Esophagus (tissue), 2 donors: Measurements from ENCODE around the gene CDH24. TPM values are rescaled to one million over a fixed set of nuclear protein-coding genes. Genes with fewer than 3 reads are reported as not detected.

ENCODE experiments used
- H3K27ac ChIP-seq, 2 donors: one replicate each; pipeline ENCODE4 v1.5.1; 2013; ENCODE audit warnings: low read depth in 2 of 2, mild to moderate bottlenecking in 2 of 2, inconsistent platforms in 1 of 2, low read length in 1 of 2, moderate library complexity in 1 of 2
- H3K27me3 ChIP-seq, 2 donors: one replicate each; pipeline ENCODE4 v1.6.1; 2013; ENCODE audit warnings: low read length in 2 of 2, control low read depth in 1 of 2, mild to moderate bottlenecking in 1 of 2; ENCODE audit not compliant: insufficient read depth in 2 of 2, control insufficient read depth in 1 of 2
- H3K36me3 ChIP-seq, 2 donors: one replicate each; pipeline ENCODE4 v1.6.1; 2013; ENCODE audit warnings: low read length in 1 of 2; ENCODE audit not compliant: control insufficient read depth in 2 of 2, insufficient read depth in 2 of 2
- H3K4me1 ChIP-seq, 2 donors: one replicate each; pipeline ENCODE4 v1.6.1; 2013; ENCODE audit warnings: low read length in 1 of 2; ENCODE audit not compliant: control insufficient read depth in 2 of 2, insufficient read depth in 2 of 2
- H3K4me3 ChIP-seq, 2 donors: one replicate each; pipeline ENCODE4 v1.5.1; 2013; ENCODE audit warnings: low read length in 2 of 2, mild to moderate bottlenecking in 2 of 2, low read depth in 1 of 2, moderate library complexity in 1 of 2
- H3K9me3 ChIP-seq, 2 donors: one replicate each; pipeline ENCODE4 v1.6.1; 2013; ENCODE audit warnings: mild to moderate bottlenecking in 2 of 2, low read depth in 1 of 2, low read length in 1 of 2, moderate library complexity in 1 of 2; ENCODE audit not compliant: control insufficient read depth in 2 of 2, insufficient read depth in 1 of 2
- WGBS, 2 donors: extraction: QIAGEN DNeasy Blood & Tissue Kit; methylation state at CpG; one replicate each; pipeline ENCODE4 v1.1.7; 2013; 5-methylcytosine and 5-hydroxymethylcytosine counted together
- polyA plus RNA-seq, 2 donors: library from polyadenylated mRNA; stranded (reverse); fragments of 200-250 nt; gene quantifications; one replicate each; pipeline ENCODE4 v1.2.3, GENCODE V29; 2013
- donor health status: healthy with polysubstance abuse.
- donor health status: Bipolar disorder and iron deficiency.

Gene CDH24
- polyA plus RNA-seq, 2 donors = 4.2 to 7.4 TPM

- no peaks in the 10 kb centered on the region for H3K4me1 ChIP-seq
- no peak overlapping the region for H3K27ac ChIP-seq
- H3K4me3 ChIP-seq = no peak overlapping the region
- no peaks in the 10 kb centered on the region for H3K27me3 ChIP-seq
- no peaks in the 10 kb centered on the region for H3K36me3 ChIP-seq
- 83 to 85% methylated on average over 65 to 85 of the region's 85 CpGs for WGBS, 2 donors
- H3K9me3 ChIP-seq = no peaks in the 10 kb centered on the region
Measured at GRCh38 chr14:23047751-23048693, 9.3 kb downstream of the CDH24 start.

DNA sequence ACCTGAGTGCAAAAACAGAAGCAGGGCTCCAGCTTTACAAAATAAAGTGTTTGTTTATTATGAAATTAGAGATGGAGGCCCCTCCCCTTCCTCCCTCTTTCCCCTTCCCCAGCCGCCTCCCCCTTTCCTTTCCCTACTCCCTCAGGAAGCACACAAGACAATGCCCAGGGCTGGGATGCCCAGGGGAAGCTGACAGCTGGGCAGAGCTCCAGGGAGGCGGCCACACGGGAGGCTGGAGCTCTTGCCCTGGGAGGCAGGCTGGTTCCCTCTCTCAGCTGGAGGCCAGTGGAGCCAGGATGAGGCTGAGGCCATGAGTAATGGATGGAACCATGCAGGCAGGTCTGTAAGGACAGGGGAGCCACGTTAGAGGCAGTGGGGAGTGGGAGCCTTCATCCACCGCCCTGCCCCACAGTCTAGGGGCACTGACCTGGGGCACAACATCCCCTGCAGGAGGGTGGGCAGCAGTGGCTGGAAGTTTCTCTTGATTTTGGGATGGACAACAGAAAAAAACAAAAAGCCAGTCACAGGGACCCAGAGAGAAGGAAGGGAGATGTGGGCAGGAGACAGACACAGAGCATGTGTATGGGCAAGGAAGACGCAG, 10.2 kb downstream of the CDH24 start:
- Histone ChIP-seq H3K9me3 (no peaks in the 10 kb centered on the region), H3K4me3 (no peak overlapping the region), H3K27me3 (no peaks in the 10 kb centered on the region), H3K27ac (no peak overlapping the region), H3K4me1 (no peaks in the 10 kb centered on the region), H3K36me3 (no peaks in the 10 kb centered on the region)
- WGBS, 2 donors = 67 to 68% methylated on average over 6 of the region's 6 CpGs

DNA sequence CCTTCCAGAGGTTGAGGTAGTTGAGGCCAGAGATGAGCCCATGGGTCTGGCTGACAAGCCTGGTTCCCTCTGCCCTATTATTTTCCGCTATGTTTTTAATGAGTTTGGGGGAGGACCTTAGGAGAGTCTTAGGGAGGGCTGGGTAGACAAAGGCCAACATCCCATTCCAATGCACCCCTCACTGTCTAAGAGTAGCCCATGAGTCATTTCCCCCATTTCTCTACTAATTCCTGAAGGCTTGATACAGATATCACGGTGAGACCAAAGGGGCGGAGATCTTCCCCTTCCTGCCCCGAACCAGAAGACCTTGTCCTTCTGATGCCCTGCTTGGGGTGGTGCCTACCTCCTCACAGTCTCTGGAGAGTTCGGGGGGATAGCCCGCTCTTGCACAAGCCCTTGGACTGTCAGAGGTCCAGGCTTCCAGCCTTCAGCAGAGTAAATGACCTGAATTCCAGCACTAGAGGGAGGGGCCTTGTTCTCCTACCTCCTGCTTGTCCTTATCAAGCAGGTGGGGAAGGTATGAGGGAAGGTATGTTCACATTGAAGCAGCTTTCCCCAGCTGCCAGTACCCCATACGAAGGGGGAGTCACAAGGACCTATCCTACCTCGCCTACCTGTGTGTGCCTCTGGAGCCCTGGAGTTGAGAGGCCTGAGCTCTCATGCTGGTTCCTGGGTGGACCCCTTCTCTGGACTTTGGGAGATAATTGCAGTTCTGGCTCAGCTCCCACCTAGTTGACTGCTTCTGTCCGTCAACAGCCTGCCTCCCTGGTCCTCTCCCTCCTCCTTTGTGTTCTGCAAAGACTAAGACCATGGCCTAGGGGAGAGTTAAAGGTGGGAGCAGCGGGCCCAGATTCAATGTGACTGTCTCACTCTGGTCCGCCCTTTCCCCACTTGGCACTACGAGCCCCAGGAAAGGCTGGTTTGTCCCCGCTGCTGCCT, 11.6 kb downstream of the CDH24 start:
- H3K4me1 ChIP-seq = no peaks in the 10 kb centered on the region
- no peaks in the 10 kb centered on the region for H3K9me3 ChIP-seq
- no peak overlapping the region for H3K27ac ChIP-seq
- no peaks in the 10 kb centered on the region for H3K27me3 ChIP-seq
- WGBS, 2 donors = 82 to 85% methylated on average over 13 of the region's 13 CpGs
- no peak overlapping the region for H3K4me3 ChIP-seq
- H3K36me3 ChIP-seq = no peaks in the 10 kb centered on the region

GRCh38 chr14:23044840-23045239, 12.5 kb downstream of the CDH24 start:
- H3K9me3 ChIP-seq = no peaks in the 10 kb centered on the region
- H3K27ac ChIP-seq = no peak overlapping the region
- H3K4me1 ChIP-seq = no peaks in the 10 kb centered on the region
- H3K4me3 ChIP-seq = no peak overlapping the region
- no peaks in the 10 kb centered on the region for H3K36me3 ChIP-seq
- 82 to 87% methylated on average over 8 of the region's 8 CpGs for WGBS, 2 donors
- no peaks in the 10 kb centered on the region for H3K27me3 ChIP-seq

- no peaks in the 10 kb centered on the region for H3K36me3 ChIP-seq
- no peaks in the 10 kb centered on the region for H3K9me3 ChIP-seq
- no peaks in the 10 kb centered on the region for H3K27me3 ChIP-seq
- WGBS, 2 donors = 88 to 90% methylated on average over 3 of the region's 3 CpGs
- H3K4me3 ChIP-seq = no peak overlapping the region
- no peaks in the 10 kb centered on the region for H3K4me1 ChIP-seq
- no peak overlapping the region for H3K27ac ChIP-seq
Measured at GRCh38 chr14:23043754-23044153, 13.6 kb downstream of the CDH24 start.

GRCh38 chr14:23043145-23043544, 14.2 kb downstream of the CDH24 start:
- H3K4me3 ChIP-seq = no peak overlapping the region
- H3K9me3 ChIP-seq = no peaks in the 10 kb centered on the region
- 83 to 84% methylated on average over 6 of the region's 6 CpGs for WGBS, 2 donors
- H3K27ac ChIP-seq = no peak overlapping the region
- H3K36me3 ChIP-seq = no peaks in the 10 kb centered on the region
- no peaks in the 10 kb centered on the region for H3K4me1 ChIP-seq
- H3K27me3 ChIP-seq = no peaks in the 10 kb centered on the region

DNA sequence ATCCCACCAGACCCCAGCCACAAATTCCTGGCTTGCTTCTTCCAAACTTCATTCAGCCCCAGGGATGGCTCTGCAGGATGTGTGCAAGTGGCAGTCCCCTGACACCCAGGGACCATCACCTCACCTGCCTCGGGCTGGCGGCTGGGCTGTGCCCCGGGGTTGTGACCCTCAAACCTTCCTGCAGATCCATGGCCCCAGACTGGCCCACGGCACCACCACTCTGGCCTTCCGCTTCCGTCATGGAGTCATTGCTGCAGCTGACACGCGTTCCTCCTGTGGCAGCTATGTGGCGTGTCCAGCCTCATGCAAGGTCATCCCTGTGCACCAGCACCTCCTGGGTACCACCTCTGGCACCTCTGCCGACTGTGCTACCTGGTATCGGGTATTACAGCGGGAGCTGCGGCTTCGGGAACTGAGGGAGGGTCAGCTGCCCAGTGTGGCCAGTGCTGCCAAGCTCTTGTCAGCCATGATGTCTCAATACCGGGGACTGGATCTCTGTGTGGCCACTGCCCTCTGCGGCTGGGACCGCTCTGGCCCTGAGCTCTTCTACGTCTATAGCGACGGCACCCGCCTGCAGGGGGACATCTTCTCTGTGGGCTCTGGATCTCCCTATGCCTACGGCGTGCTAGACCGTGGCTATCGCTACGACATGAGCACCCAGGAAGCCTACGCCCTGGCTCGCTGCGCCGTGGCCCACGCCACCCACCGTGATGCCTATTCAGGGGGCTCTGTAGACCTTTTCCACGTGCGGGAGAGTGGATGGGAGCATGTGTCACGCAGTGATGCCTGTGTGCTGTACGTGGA, 15.0 kb downstream of the CDH24 start, which contains the start of gene PSMB11:
PSMB11 (plus strand) TSS at position 51 of the 804 bp plus-strand sequence; CDS start at position 65, 14 bp downstream.
- H3K4me3 ChIP-seq = no peak within 1 kb of the TSS
- no peaks in the 10 kb centered on the region for H3K36me3 ChIP-seq
- H3K9me3 ChIP-seq = no peaks in the 10 kb centered on the region
- 94% methylated on average over 36 of the region's 36 CpGs for WGBS, 2 donors
- no peaks in the 10 kb centered on the region for H3K4me1 ChIP-seq
- H3K27ac ChIP-seq = no peak within 1 kb of the TSS
- H3K27me3 ChIP-seq = no peaks in the 10 kb centered on the region

DNA sequence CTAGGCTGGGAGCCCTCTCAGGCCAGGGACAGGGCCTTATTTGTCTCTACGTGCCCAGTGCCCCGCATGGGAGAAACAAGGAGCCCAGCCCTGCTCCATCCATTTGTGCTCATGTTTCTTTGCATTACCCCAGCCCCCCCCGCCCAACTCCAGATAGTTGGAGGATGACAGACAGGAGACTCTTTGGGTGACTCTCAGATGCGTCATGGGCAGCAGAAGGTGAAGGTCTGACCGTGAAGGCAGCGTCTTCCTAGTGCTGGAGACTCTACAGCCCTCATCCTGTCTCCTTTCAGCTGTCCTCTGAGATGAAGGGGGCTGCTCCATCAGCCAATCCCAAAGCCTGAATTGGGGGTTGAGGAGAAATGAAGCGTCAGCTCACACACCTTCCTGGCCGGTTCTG, 15.6 kb downstream of the CDH24 start:
- Histone ChIP-seq H3K36me3 (no peaks in the 10 kb centered on the region), H3K4me1 (no peaks in the 10 kb centered on the region)
- 82 to 87% methylated on average over 8 of the region's 8 CpGs for WGBS, 2 donors

More for the DNA sequence above, 15.6 kb downstream of the CDH24 start:
- no peaks in the 10 kb centered on the region for H3K9me3 ChIP-seq
- no peak overlapping the region for H3K4me3 ChIP-seq
- no peak overlapping the region for H3K27ac ChIP-seq
- H3K27me3 ChIP-seq = no peaks in the 10 kb centered on the region
